ENCODE results near the gene EIF2D. TPM values are rescaled to one million over a fixed set of nuclear protein-coding genes. Genes with fewer than 3 reads are reported as not detected.

Gene EIF2D
- total and polyA plus RNA-seq, 9 of the 15 experiments (the other 6 are each of a cell fraction or from before 2014, with no cell fraction given), result 81.1 to 138 (median 93.9) TPM

GRCh38 chr1:206651958-206652890 is 40.0 kb upstream of the EIF2D start (continued):
- no peak for TF ChIP-seq ZNF655 (CRISPR knock-in tag; IDR thresholded peaks at IDR 0.05)
- TF ChIP-seq XRCC5 (IDR thresholded peaks at IDR 0.05; ENCODE audit: low read depth, low read length), result no peak
- no peak for TF ChIP-seq CUX1 (CRISPR knock-in tag; IDR thresholded peaks at IDR 0.05)
- no peak for TF ChIP-seq ZNF23 (CRISPR knock-in tag; IDR thresholded peaks at IDR 0.05)
- TF ChIP-seq ZNF165 (CRISPR knock-in tag; IDR thresholded peaks at IDR 0.05; ENCODE audit: borderline replicate concordance), result no peak
- TF ChIP-seq ARID2 (IDR thresholded peaks at IDR 0.05), result no peak
- TF ChIP-seq MEIS2 (IDR thresholded peaks at IDR 0.05; ENCODE audit: partially characterized antibody), result peak; percentile 76
- TF ChIP-seq THRAP3 (IDR thresholded peaks at IDR 0.05; ENCODE audit: borderline replicate concordance), result no peak
- TF ChIP-seq ZBTB33 (CRISPR knock-in tag; IDR thresholded peaks at IDR 0.05), result no peak
- TF ChIP-seq SP1 (CRISPR knock-in tag; IDR thresholded peaks at IDR 0.05), result peak; percentile 34; the same call in 1 of the 2 replicates
- no peak for TF ChIP-seq HDAC8 (tag; IDR thresholded peaks at IDR 0.05)
- no peak for TF ChIP-seq BCLAF1 (IDR thresholded peaks at IDR 0.05; ENCODE audit: borderline replicate concordance in 1 of 2, control insufficient read depth in 1 of 2, low read depth in 2 of 2, low read length in 1 of 2)
- no peak for TF ChIP-seq HNRNPK (IDR thresholded peaks at IDR 0.05; ENCODE audit: low read depth, low read length, poor library complexity, severe bottlenecking)
- peak; percentile 68 for TF ChIP-seq NFE2 (IDR thresholded peaks at IDR 0.05; ENCODE audit: low read depth)
- TF ChIP-seq ZNF586 (CRISPR knock-in tag; conservative IDR thresholded peaks at IDR 0.05), result no peak
